Colonic mucosa (tissue), 4 donors: ENCODE results near the gene ATP5PO. TPM values are rescaled to one million over a fixed set of nuclear protein-coding genes. Genes with fewer than 3 reads are reported as not detected.

ENCODE experiments used
- DNase-seq: peaks from one replicate; pipeline ENCODE4 v3.0.0-alpha.2; 2020
- H3K27ac ChIP-seq: fragments of 200-600 bp; one replicate; pipeline ENCODE4 v1.8.0; 2021
- H3K27me3 ChIP-seq: fragments of 200-600 bp; one replicate; pipeline ENCODE4 v1.8.0; 2021
- H3K36me3 ChIP-seq: fragments of 200-600 bp; one replicate; pipeline ENCODE4 v1.8.0; 2021
- H3K4me1 ChIP-seq: fragments of 200-600 bp; one replicate; pipeline ENCODE4 v1.8.0; 2021; ENCODE audit warnings: mild to moderate bottlenecking
- H3K4me3 ChIP-seq: fragments of 200-600 bp; one replicate; pipeline ENCODE4 v1.8.0; 2021
- H3K9ac ChIP-seq, 2 donors: one replicate each; pipeline ENCODE4 v1.7.0; 2013; ENCODE audit warnings: control low read depth in 2 of 2, low read depth in 2 of 2, low read length in 2 of 2
- H3K9me3 ChIP-seq: fragments of 200-600 bp; one replicate; pipeline ENCODE4 v1.8.0; 2021
- CTCF ChIP-seq: fragments of 200-600 bp; IDR thresholded peaks from one replicate; pipeline ENCODE4 v1.8.0; 2022; ENCODE audit warnings: antibody characterized with exemption, mild to moderate bottlenecking
- intact Hi-C: fragments of 100-400 bp; cut with DNase I; formaldehyde crosslinking; loops from one replicate; pipeline ENCODE4 v1.14.1; 2022
- total RNA-seq, 2 donors: library from RNA; stranded (reverse); fragmentation: NEBNext Ultra II Directional in 1 of 2; extraction: Animal tissue kit (Norgen Biotek cat#: 25700) in 1 of 2; gene quantifications; one replicate each; pipeline ENCODE4 v1.2.1, GENCODE V29; 2021
- donor health status: healthy.
- donor health status: DM: no; HTN: no; CAD: no.
- donor health status: DM: no; HTN: no; CAD: no.

The ATP5PO gene
- total RNA-seq, 2 donors from 2014 or later = 312 to 335 TPM

DNA sequence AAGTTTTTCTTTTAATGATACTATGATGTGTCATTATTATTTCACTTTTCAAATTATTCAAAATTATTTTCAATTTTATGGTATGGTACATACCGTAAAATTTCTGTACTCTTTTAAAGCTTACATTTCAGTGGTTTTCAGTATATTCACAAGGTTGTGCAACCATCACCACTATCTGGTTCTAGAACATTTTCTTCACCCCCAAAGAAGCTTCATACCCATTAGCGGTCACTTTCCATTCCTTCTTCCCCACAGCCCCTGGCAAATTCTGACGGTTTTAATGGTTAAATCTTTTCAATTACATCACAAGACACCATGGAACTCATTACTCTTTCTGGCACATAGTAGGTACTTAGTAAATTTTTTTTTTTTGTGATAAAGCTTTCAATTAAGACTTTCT lies 22.8 kb upstream of the ATP5PO start:
- no peak for DNase-seq
- intact Hi-C loops = no loop called here
- H3K36me3 ChIP-seq = no peaks in the 10 kb centered on the region
- H3K4me3 ChIP-seq = no peak overlapping the region
- no peaks in the 10 kb centered on the region for H3K4me1 ChIP-seq
- H3K27me3 ChIP-seq = no peaks in the 10 kb centered on the region
- no peak overlapping the region for H3K27ac ChIP-seq
- no peaks in the 10 kb centered on the region for H3K9me3 ChIP-seq
- peak overlapping the region in 1 of 2 donors; percentile 2 for H3K9ac ChIP-seq
- no peak for TF ChIP-seq CTCF

GRCh38 chr21:33937931-33938339 lies 22.3 kb upstream of the ATP5PO start:
- Histone ChIP-seq H3K9ac (no peak overlapping the region), H3K27ac (no peak overlapping the region), H3K4me3 (no peak overlapping the region), H3K27me3 (no peaks in the 10 kb centered on the region), H3K4me1 (no peaks in the 10 kb centered on the region), H3K9me3 (no peaks in the 10 kb centered on the region), H3K36me3 (no peaks in the 10 kb centered on the region)
- intact Hi-C loops = no loop called here
- TF ChIP-seq CTCF = no peak
- DNase-seq = no peak

GRCh38 chr21:33937146-33937545 lies 21.5 kb upstream of the ATP5PO start:
- Histone ChIP-seq H3K27ac (no peak overlapping the region), H3K4me3 (no peak overlapping the region), H3K27me3 (no peaks in the 10 kb centered on the region), H3K4me1 (no peaks in the 10 kb centered on the region), H3K9ac (no peak overlapping the region), H3K9me3 (no peaks in the 10 kb centered on the region), H3K36me3 (no peaks in the 10 kb centered on the region)
- no peak for TF ChIP-seq CTCF
- intact Hi-C loops = no loop called here
- DNase-seq = no peak

GRCh38 chr21:33936301-33937038 lies 20.9 kb upstream of the ATP5PO start:
- Histone ChIP-seq H3K36me3 (no peaks in the 10 kb centered on the region), H3K9ac (no peak overlapping the region), H3K4me3 (no peak overlapping the region), H3K27ac (no peak overlapping the region), H3K27me3 (no peaks in the 10 kb centered on the region), H3K9me3 (no peaks in the 10 kb centered on the region), H3K4me1 (no peaks in the 10 kb centered on the region)
- DNase-seq = no peak
- intact Hi-C loops = no loop called here
- no peak for TF ChIP-seq CTCF

DNA sequence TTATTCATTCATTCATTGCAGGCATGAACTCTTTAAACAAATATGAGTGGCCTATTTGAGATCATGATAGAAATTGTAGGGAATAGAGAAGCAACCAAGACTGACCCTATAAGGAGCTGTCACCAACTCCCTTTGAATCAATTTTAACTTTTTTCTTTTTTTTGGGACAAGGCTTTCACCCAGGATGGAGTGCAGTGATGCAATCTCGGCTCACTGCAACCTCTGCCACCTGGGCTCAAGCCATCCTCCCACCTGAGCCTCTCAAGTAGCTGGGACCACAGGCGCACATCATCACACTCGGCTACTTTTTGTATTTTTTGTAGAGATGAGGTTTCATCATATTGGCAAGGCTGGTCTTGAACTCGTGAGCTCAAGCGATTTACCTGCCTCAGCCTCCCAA lies 17.1 kb upstream of the ATP5PO start:
- intact Hi-C loops = no loop called here
- no peaks in the 10 kb centered on the region for H3K9me3 ChIP-seq
- peak overlapping the region; percentile 53 for H3K27ac ChIP-seq
- H3K36me3 ChIP-seq = no peaks in the 10 kb centered on the region
- no peak for DNase-seq
- H3K9ac ChIP-seq = peak overlapping the region in 1 of 2 donors; percentile 67
- H3K27me3 ChIP-seq = no peaks in the 10 kb centered on the region
- H3K4me3 ChIP-seq = no peak overlapping the region
- TF ChIP-seq CTCF = no peak
- H3K4me1 ChIP-seq = no peaks in the 10 kb centered on the region
